Panc1 (cell line): Measurements from ENCODE around the gene GALNT16. TPM values are rescaled to one million over a fixed set of nuclear protein-coding genes. Genes with fewer than 3 reads are reported as not detected.
A peak's percentile ranks its signal among the peaks of the same experiment; 100 is the strongest.
"Not testable (repeated sequence)": the region's sequence is repeated elsewhere in the genome, so short reads cannot be mapped to it uniquely, and the experiment has no call there.

Source experiments
- ATAC-seq: fragments of 200-7000 bp; cut with Tn5 transposase; 2 replicates; pipeline ENCODE4 v1.9.1; 2020; ENCODE audit warnings: mild to moderate bottlenecking, moderate library complexity
- Bru-seq: library from RNA; stranded (reverse); fragments of 400-500 nt; gene quantifications from one replicate; lab custom pipeline; 2021; lab: Mats Ljungman, UMichigan
- BruChase-seq, 2 experiments: library from RNA; stranded (reverse); fragments of 400-500 nt; gene quantifications; one replicate each; lab custom pipeline; 2021; lab: Mats Ljungman, UMichigan
- BruUV-seq: library from RNA; stranded (reverse); fragments of 400-500 nt; replicated peaks from 2 replicates; lab custom pipeline; 2021; lab: Mats Ljungman, UMichigan
- CTCF ChIA-PET: fragments of 300-600 bp; sonication (Branson Sonifier 250); formaldehyde crosslinking; loops from one replicate; lab custom pipeline; 2022; ENCODE audit warnings: antibody characterized with exemption; lab: Charles Lee
- POLR2A ChIA-PET: fragments of 300-600 bp; sonication (Branson Sonifier 250); formaldehyde crosslinking; loops from one replicate; lab custom pipeline; 2022; ENCODE audit warnings: antibody characterized with exemption; lab: Charles Lee
- DNase-seq: peaks from one replicate; pipeline ENCODE4 v3.0.0-alpha.2; 2010; ENCODE audit warnings: low read depth, low spot score
- H3K27ac ChIP-seq: 2 replicates; pipeline ENCODE4 v1.5.1; 2011; ENCODE audit warnings: mild to moderate bottlenecking, low read length, inconsistent platforms
- H3K27me3 ChIP-seq: fragments of 200-500 bp; sonication (Bioruptor generic); 2 replicates; pipeline ENCODE4 v1.6.0; 2014; ENCODE audit warnings: low read length, inconsistent platforms; ENCODE audit not compliant: control insufficient read depth, insufficient read depth
- H3K36me3 ChIP-seq: fragments of 200-500 bp; sonication (Bioruptor generic); 2 replicates; pipeline ENCODE4 v1.5.1; 2014; ENCODE audit warnings: inconsistent platforms, mild to moderate bottlenecking, low read length, moderate library complexity; ENCODE audit not compliant: control insufficient read depth, insufficient read depth
- H3K4me1 ChIP-seq: 2 replicates; pipeline ENCODE4 v1.5.1; 2011; ENCODE audit warnings: inconsistent platforms, mild to moderate bottlenecking, low read length, moderate library complexity; ENCODE audit not compliant: control insufficient read depth, insufficient read depth
- H3K4me3 ChIP-seq, 2 experiments: 2 replicates each; pipeline ENCODE4 v1.5.1; 2011 to 2012; ENCODE audit warnings: low read depth in 2 of 2, low read length in 2 of 2, mild to moderate bottlenecking in 2 of 2, inconsistent platforms in 1 of 2, moderate library complexity in 1 of 2
- H3K9me3 ChIP-seq: fragments of 200-500 bp; sonication (Bioruptor generic); 2 replicates; pipeline ENCODE4 v1.5.1; 2014; ENCODE audit warnings: low read depth, mild to moderate bottlenecking, inconsistent platforms, low read length, moderate library complexity; ENCODE audit not compliant: control insufficient read depth, insufficient read depth
- CTCF ChIP-seq: fragments of 450-650 bp; IDR thresholded peaks from 2 replicates; pipeline ENCODE4 v1.5.1; 2017; ENCODE audit warnings: mild to moderate bottlenecking
- POLR2AphosphoS5 ChIP-seq: IDR thresholded peaks from 2 replicates; pipeline ENCODE4 v1.6.1; 2012; ENCODE audit warnings: mild to moderate bottlenecking, low read depth, low read length, moderate library complexity
- REST ChIP-seq, 2 experiments: IDR thresholded peaks; 2 replicates each; pipeline ENCODE4 v1.6.1; 2011 to 2012; ENCODE audit warnings: low read depth in 2 of 2, control low read depth in 1 of 2, low read length in 1 of 2, mild to moderate bottlenecking in 1 of 2, moderate library complexity in 1 of 2; ENCODE audit not compliant: insufficient read depth in 1 of 2
- SIN3A ChIP-seq: IDR thresholded peaks from 2 replicates; pipeline ENCODE4 v1.6.1; 2012; ENCODE audit warnings: low read depth, mild to moderate bottlenecking, low read length, moderate library complexity, borderline replicate concordance; ENCODE audit not compliant: insufficient read depth
- TCF7L2 ChIP-seq: IDR thresholded peaks from 2 replicates; pipeline ENCODE4 v1.6.1; 2011; ENCODE audit warnings: mild to moderate bottlenecking, low read depth, low read length, inconsistent platforms
- in situ Hi-C: cut with HindIII; loops from 2 replicates; pipeline ENCODE4 v1.10.0; 2016; ENCODE audit warnings: low sequenced_read_pairs, low pct_unique_long_range_greater_than_20kb
- intact Hi-C: fragments of 100-400 bp; cut with micrococcal nuclease; formaldehyde crosslinking; loops from one replicate; pipeline ENCODE4 v1.10.0; 2022; ENCODE audit not compliant: unreplicated experiment
- long read RNA-seq: library from polyadenylated mRNA; unstranded; transcript quantifications from one replicate; pipeline ENCODE4 v2.0.0, GENCODE V29; 2021; ENCODE audit not compliant: unreplicated experiment
- polyA plus RNA-seq: library from polyadenylated mRNA; unstranded; fragments of >200 nt; gene quantifications from one replicate; pipeline ENCODE4 v1.2.1, GENCODE V29; 2012; ENCODE audit warnings: missing spikeins; ENCODE audit not compliant: insufficient read length
- total RNA-seq: library from RNA; stranded (reverse); gene quantifications from one replicate; pipeline ENCODE4 v1.2.1, GENCODE V29; 2021; ENCODE audit not compliant: unreplicated experiment

Gene GALNT16
- total RNA-seq (0.72 TPM), Bru-seq, nascent RNA (percentile 20 among the genes with signal in this experiment), BruChase-seq, experiment 1, labeled RNA remaining after a 2-hour chase (percentile 24 among the genes with signal in this experiment), BruChase-seq, experiment 2, labeled RNA remaining after a 6-hour chase (percentile 21 among the genes with signal in this experiment)
- 0.39 TPM for polyA plus RNA-seq
- long read RNA-seq = 0 reads

- BruUV-seq = no TSS peak
- Histone ChIP-seq H3K4me3 (peak within 1 kb of the TSS; percentile 42 to 44), H3K9me3 (no peaks in the 10 kb centered on the region), H3K4me1 (no peaks in the 10 kb centered on the region), H3K36me3 (no peaks in the 10 kb centered on the region), H3K27ac (no peak within 1 kb of the TSS), H3K27me3 (peaks cover 6% of the 10 kb centered on the region; the same call in 1 of the 2 replicates)
- DNase-seq = no peak
- ATAC-seq = peak; percentile 40
- TF ChIP-seq TCF7L2 (no peak), REST (IDR thresholded peaks at IDR 0.05; ENCODE audit: insufficient read depth in 1 of 2, low read depth in 2 of 2, low read length in 1 of 2) (no peak), CTCF (peak; percentile 25), SIN3A (no peak), POLR2AphosphoS5 (no peak)
- in situ Hi-C loops = no loop called here
- intact Hi-C loops = loop anchor here (10.0 kb wide), 1 partner anchor 85 kb away; no protein-coding TSS in a partner anchor
- POLR2A ChIA-PET = interaction anchor here (0.6 kb wide), 1 partner anchor 55 kb away, joined by 3 read pairs; no protein-coding TSS in a partner anchor
- CTCF ChIA-PET = no interaction called here
Observed at GRCh38 chr14:69259527-69260189, at the start of gene GALNT16. TSS of gene GALNT16 (plus strand) at chr14:69260158. CDS start at chr14:69260291, 133 bp downstream.

- intact Hi-C loops (loop anchor here (10.0 kb wide), 1 partner anchor 80 kb away; no protein-coding TSS in a partner anchor), in situ Hi-C loops (no loop called here)
- H3K36me3 ChIP-seq = no peaks in the 10 kb centered on the region
- no peak overlapping the region for H3K27ac ChIP-seq
- ATAC-seq = no peak
- DNase-seq = no peak
- ChIA-PET POLR2A (no interaction called here), CTCF (no interaction called here)
- TF ChIP-seq SIN3A = no peak
- no peak for TF ChIP-seq TCF7L2
- TF ChIP-seq POLR2AphosphoS5 = no peak
- TF ChIP-seq CTCF = no peak
- no peak for TF ChIP-seq REST (IDR thresholded peaks at IDR 0.05; ENCODE audit: insufficient read depth in 1 of 2, low read depth in 2 of 2, low read length in 1 of 2)
- no peaks in the 10 kb centered on the region for H3K4me1 ChIP-seq
- no peaks in the 10 kb centered on the region for H3K9me3 ChIP-seq
- H3K4me3 ChIP-seq = no peak overlapping the region
- no peaks in the 10 kb centered on the region for H3K27me3 ChIP-seq
- BruUV-seq = no TSS peak
Observed at GRCh38 chr14:69214393-69214792, 45.6 kb upstream of the GALNT16 start.

- ATAC-seq, H3K27ac ChIP-seq, H3K4me1 ChIP-seq, DNase-seq, in situ Hi-C loops, H3K9me3 ChIP-seq, BruUV-seq, H3K27me3 ChIP-seq, CTCF ChIA-PET, POLR2A ChIA-PET, H3K4me3 ChIP-seq, H3K36me3 ChIP-seq: not testable (repeated sequence)
- intact Hi-C loops = loop anchor here (10.0 kb wide), 1 partner anchor 83 kb away; no protein-coding TSS in a partner anchor
Observed at GRCh38 chr14:69217663-69218062, 42.3 kb upstream of the GALNT16 start.
